ENCODE results near the gene CRYBG1. TPM values are rescaled to one million over a fixed set of nuclear protein-coding genes. Genes with fewer than 3 reads are reported as not detected.

CRYBG1 gene
- total RNA-seq, 1 experiment from 2014 or later: 5.1 TPM

- no peak for DNase-seq (ENCODE audit: extremely low read depth, low read depth)
Observed at GRCh38 chr6:106619223-106619622, 258.7 kb downstream of the CRYBG1 start.

- no peak for DNase-seq (ENCODE audit: extremely low read depth, low read depth)
Observed at GRCh38 chr6:106620931-106621672, 260.6 kb downstream of the CRYBG1 start.

Small RNA genes within 50 kb of the gene (small RNA-seq; reads per million reads assigned to genes)
- gene RF00019 (0 reads per million in 2 experiments), gene RNA5SP211 (0.02 to 0.06 reads per million in 2 experiments), gene RNU6-527P (0 reads per million in 2 experiments)

Other genes starting within 250 kb of the CRYBG1 start
- 37.3 and 38.9 TPM in 2 replicates for gene ATG5, start 35.0 kb upstream of the CRYBG1 start, total RNA-seq (2014; rRNA removed; shearing (Covaris generic))

Data from NCI-H460 (cell line).